GM21786 (cell line): Measurements from ENCODE around the gene LARGE2.

Experiments used
- ATAC-seq: cut with Tn5 transposase; IDR thresholded peaks from one replicate; pipeline ENCODE4 v1.9.1; 2021; ENCODE audit not compliant: unreplicated experiment

LARGE2 gene

GRCh38 chr11:45922425-45923082, at the start of gene LARGE2:
TSS of gene LARGE2 (plus strand) at chr11:45922656. CDS start at chr11:45922883, 227 bp downstream.
- no peak for ATAC-seq

GRCh38 chr11:45876401-45876800, 46.1 kb upstream of the LARGE2 start:
- no peak for ATAC-seq

- ATAC-seq: no peak
These were observed 45.2 kb upstream of the LARGE2 start for GRCh38 chr11:45877221-45877620.

DNA sequence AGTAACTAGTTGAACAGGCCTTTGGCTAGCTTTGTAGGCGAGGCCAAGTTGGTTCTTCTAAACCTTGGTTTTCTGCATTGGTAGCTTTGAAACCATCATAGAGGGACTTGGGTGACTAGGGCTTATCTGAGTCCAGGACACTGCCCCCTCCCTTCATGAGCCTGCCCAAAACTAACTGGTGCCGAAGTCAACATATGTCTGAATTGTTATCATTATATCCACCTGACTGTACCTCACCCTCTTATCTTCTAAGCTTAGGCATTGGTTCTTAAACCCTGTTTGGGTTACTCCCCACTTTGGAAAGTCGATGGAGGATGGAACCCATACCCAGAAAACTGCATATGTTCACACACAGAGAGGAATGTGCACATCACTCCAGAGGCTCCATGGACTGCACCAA, 44.6 kb upstream of the LARGE2 start:
- ATAC-seq: no peak

GRCh38 chr11:45879803-45880686, 42.4 kb upstream of the LARGE2 start:
- ATAC-seq: no peak

- no peak for ATAC-seq
These were observed 41.5 kb upstream of the LARGE2 start for GRCh38 chr11:45880772-45881570.

GRCh38 chr11:45881708-45882368, 40.6 kb upstream of the LARGE2 start:
- ATAC-seq: no peak

GRCh38 chr11:45884596-45885185, 37.8 kb upstream of the LARGE2 start:
- no peak for ATAC-seq

DNA sequence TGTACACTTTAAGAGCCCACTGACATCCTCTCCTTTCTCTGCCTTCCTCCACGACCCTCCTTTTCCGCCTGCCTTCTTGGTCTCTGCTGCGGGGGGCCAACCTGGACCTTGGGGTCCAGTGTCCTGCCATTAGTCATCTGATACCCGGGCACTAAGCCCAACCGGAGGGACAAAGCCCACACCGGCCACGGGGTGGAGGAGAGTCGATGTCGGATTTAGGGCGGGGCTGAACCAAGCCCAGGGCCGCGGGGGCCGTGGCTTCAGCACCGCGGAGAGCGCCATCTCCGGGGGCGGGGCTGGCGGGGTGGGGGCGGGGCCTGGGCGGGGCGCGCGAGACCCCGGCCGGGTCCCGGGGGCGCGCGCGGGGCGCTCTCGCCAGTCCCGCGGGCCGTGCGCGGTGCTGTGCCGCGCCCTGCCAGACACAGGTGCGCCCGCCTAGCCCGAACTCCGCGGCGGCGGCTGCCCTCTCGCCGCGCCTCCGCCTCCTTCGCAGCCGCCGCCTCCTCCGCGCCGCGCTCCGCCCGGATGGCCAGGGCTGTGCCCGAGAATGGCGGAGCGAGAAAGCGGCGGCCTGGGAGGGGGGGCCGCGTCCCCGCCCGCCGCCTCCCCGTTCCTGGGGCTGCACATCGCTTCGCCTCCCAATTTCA, 37.1 kb upstream of the LARGE2 start, which contains the start of gene MAPK8IP1:
Gene MAPK8IP1 (plus strand): TSS at position 378 of the 647 bp plus-strand sequence. CDS start 170 bp downstream, at position 548.
- no peak for ATAC-seq

GRCh38 chr11:45885921-45886721, 36.3 kb upstream of the LARGE2 start:
- ATAC-seq: no peak

DNA sequence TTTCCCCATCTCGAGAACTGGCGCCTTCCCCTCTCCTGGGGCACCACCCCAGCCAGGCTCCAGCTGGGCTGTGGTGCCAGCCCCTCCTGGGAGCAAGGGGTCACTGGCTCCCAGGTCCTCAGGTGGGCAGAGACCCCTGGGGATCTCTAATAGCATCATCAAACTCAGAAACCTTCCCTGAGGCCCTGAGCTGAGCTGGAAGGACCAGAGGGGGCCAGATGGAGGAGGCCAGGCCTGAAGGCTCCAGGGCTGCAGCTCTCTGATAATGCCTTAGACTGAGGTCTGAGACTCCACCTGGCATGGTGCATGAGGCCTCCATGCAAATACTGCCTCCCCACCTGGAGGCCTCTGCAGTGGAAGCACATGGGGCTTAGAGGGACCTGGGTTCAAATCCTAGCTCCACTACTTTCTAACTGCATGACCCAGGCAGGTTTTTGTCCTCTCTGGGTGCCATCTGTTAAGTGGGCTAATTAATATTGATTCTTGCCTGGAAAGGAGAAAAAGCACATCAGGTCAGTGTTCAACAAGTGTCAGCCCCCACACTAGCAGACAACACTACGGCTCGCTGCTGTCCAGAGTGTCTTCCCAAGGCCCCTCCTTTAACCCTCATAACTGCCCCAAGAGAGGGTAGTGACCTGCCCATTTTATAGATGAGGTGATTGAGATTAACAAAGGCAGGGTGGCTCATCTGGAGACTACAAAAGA, 35.5 kb upstream of the LARGE2 start:
- ATAC-seq: no peak

GRCh38 chr11:45887587-45887986, 34.9 kb upstream of the LARGE2 start:
- ATAC-seq: no peak

- ATAC-seq: no peak
These were observed 32.9 kb upstream of the LARGE2 start for GRCh38 chr11:45889555-45889954.

DNA sequence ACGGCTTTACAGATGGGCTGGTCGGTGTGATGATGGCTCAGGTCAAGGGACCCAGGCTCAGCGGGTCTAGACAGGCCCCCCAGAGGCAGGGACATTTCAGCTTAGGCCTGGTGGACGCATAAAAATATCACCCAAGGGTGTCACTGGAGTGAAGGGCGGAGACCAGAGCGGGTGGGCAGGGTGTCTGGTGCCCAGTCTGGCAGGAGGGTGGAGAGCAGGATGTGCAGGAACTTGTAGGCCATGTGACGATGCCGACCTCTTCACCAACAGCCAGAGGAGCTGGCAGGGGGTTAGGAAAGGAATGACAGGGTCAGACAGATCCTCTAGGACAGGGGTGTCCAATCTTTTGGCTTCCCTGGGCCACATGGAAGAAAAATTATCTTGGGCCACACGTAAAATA, 32.5 kb upstream of the LARGE2 start:
- no peak for ATAC-seq

DNA sequence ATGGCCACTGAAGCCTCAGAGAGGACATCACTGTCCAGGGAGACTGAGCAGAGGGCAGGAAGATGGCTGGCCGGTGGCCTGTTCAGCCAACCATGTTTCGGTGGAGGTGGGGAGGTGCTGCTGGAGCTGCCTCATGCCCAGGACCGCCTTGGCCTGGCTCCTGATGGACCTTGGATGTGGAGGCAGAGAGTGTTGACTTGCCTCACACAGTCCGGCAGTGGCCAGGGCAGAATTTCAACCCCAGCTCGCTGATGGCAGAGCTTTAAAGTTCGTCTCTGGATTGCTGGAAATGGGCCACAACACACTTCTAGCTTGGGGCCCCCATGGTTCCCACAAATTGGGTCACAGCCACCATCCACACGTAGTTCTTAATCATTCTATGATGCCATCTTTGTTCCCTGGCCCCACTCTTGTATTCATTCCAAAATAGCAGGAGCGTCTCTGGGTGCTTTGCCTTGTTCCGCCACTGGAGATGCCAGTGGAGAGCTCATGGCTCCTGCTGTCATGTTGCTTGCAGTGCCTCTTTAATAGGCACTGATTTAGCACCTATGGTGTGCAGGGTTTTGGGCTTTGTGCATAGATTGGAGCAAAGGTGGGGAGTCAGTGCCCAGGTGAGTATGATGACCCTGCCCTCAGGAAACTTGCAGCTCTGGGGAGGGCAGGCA, 31.4 kb upstream of the LARGE2 start:
- no peak for ATAC-seq

DNA sequence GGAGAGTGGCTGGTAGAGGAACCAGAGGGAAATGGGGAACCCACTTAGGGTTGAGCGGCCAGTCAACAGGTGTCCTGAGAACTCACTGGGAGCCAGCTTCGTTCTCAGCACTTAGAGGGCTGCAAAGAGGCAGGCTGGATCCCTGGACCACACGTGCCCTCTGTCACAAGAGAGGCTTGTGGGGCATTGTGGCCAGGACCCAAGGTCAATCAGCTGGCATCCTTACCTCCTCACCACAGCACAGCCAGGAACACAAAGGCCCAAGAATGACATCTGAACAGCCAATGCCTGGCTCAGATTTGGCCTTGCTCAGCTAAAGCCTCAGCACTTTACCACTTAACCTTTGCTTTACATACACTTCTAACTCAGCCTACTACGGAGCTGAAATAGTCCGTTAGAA, 29.6 kb upstream of the LARGE2 start:
- ATAC-seq: no peak

- no peak for ATAC-seq
These were observed 27.8 kb upstream of the LARGE2 start for GRCh38 chr11:45894555-45895247.
